Astrocyte (in vitro differentiated cells and primary cell): ENCODE measurements around the gene VPS50. TPM values are rescaled to one million over a fixed set of nuclear protein-coding genes. Genes with fewer than 3 reads are reported as not detected.

Experiments
- DNase-seq: peaks from one replicate; pipeline ENCODE4 v3.0.0-alpha.2; 2010; ENCODE audit warnings: low read depth
- FAIRE-seq: peaks from 2 replicates; lab custom pipeline; 2011; peaks lifted over from hg19 to GRCh38; lab: Jason Lieb, UNC
- H2AFZ ChIP-seq: 2 replicates; pipeline ENCODE4 v1.6.0; 2012; ENCODE audit warnings: low read depth, low read length, inconsistent platforms
- H3K27ac ChIP-seq: 2 replicates; pipeline ENCODE4 v1.5.1; 2011; ENCODE audit warnings: low read depth, low read length, inconsistent platforms
- H3K27me3 ChIP-seq: 2 replicates; pipeline ENCODE4 v1.6.0; 2011; ENCODE audit warnings: low read length, inconsistent platforms; ENCODE audit not compliant: insufficient read depth
- H3K36me3 ChIP-seq: 2 replicates; pipeline ENCODE4 v1.5.1; 2011; ENCODE audit warnings: low read length, inconsistent platforms; ENCODE audit not compliant: insufficient read depth
- H3K4me1 ChIP-seq: 2 replicates; pipeline ENCODE4 v1.5.1; 2011; ENCODE audit warnings: low read length, inconsistent platforms; ENCODE audit not compliant: insufficient read depth
- H3K4me2 ChIP-seq: 2 replicates; pipeline ENCODE4 v1.6.0; 2012; ENCODE audit warnings: low read length, inconsistent platforms
- H3K4me3 ChIP-seq: 2 replicates; pipeline ENCODE4 v1.5.1; 2011; ENCODE audit warnings: low read depth, mild to moderate bottlenecking, low read length, inconsistent platforms; ENCODE audit not compliant: insufficient read depth
- H3K79me2 ChIP-seq: 2 replicates; pipeline ENCODE4 v1.6.0; 2012; ENCODE audit warnings: mild to moderate bottlenecking, low read length, inconsistent platforms; ENCODE audit not compliant: insufficient read depth
- H3K9ac ChIP-seq: 2 replicates; pipeline ENCODE4 v1.6.0; 2012; ENCODE audit warnings: mild to moderate bottlenecking, low read length, inconsistent platforms
- H3K9me3 ChIP-seq: 2 replicates; pipeline ENCODE4 v1.5.1; 2012; ENCODE audit warnings: low read depth, mild to moderate bottlenecking, low read length, inconsistent platforms; ENCODE audit not compliant: insufficient read depth
- H4K20me1 ChIP-seq: 2 replicates; pipeline ENCODE4 v1.6.0; 2012; ENCODE audit warnings: low read length, inconsistent platforms; ENCODE audit not compliant: insufficient read depth
- H3K27ac Mint-ChIP-seq: one replicate; pipeline ENCODE4 v1.8.0; 2021; ENCODE audit warnings: mild to moderate bottlenecking, mixed read lengths; ENCODE audit not compliant: unreplicated experiment
- H3K27me3 Mint-ChIP-seq: one replicate; pipeline ENCODE4 v1.8.0; 2021; ENCODE audit warnings: low read depth, mixed read lengths; ENCODE audit not compliant: unreplicated experiment
- H3K36me3 Mint-ChIP-seq: one replicate; pipeline ENCODE4 v1.8.0; 2021; ENCODE audit warnings: low read depth, mixed read lengths; ENCODE audit not compliant: unreplicated experiment
- H3K4me1 Mint-ChIP-seq: one replicate; pipeline ENCODE4 v1.8.0; 2021; ENCODE audit warnings: low read depth, mixed read lengths; ENCODE audit not compliant: unreplicated experiment
- H3K4me3 Mint-ChIP-seq: one replicate; pipeline ENCODE4 v1.8.0; 2021; ENCODE audit warnings: mild to moderate bottlenecking, moderate library complexity, mixed read lengths; ENCODE audit not compliant: unreplicated experiment
- H3K9me3 Mint-ChIP-seq: one replicate; pipeline ENCODE4 v1.8.0; 2021; ENCODE audit warnings: mild to moderate bottlenecking, mixed read lengths; ENCODE audit not compliant: unreplicated experiment
- EZH2 ChIP-seq: IDR thresholded peaks from 2 replicates; pipeline ENCODE4 v1.6.1; 2012; ENCODE audit warnings: mild to moderate bottlenecking, low read length, inconsistent platforms; ENCODE audit not compliant: insufficient read depth
- total RNA-seq: library from RNA; stranded (reverse); gene quantifications from 2 replicates; pipeline ENCODE4 v1.2.1, GENCODE V29; 2021
- TF ChIP-seq, protein P1 (sequence below): IDR thresholded peaks from 2 replicates; pipeline ENCODE4 v1.5.1; 2011; ENCODE audit warnings: low read depth, mild to moderate bottlenecking, inconsistent platforms, low read length, moderate library complexity; ENCODE audit not compliant: insufficient read depth

Gene VPS50
- total RNA-seq, 1 donor from 2014 or later: 19.0 TPM

DNA sequence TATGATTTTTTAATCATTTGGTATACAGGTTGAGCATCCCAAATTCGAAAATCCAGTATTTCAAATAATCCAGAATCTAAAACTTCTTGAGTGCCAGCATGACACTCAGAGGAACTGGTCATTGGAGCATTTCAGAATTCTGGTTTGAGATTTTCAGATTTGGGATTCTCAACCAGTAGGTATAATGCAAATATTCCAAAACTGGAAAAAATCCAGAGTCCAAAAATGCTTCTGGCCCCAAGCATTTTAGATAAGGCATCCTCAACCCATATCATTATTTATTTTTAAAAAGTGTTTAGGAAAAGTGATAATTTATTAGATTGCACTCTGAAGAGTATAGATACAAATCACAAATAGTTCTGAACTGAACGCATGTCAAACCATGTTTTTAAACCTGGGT lies 120.7 kb downstream of the VPS50 start:
- Mint-ChIP-seq H3K36me3 (peaks cover 8% of the 10 kb centered on the region), H3K4me1 (no peaks in the 10 kb centered on the region), H3K27ac (no peak overlapping the region), H3K27me3 (no peaks in the 10 kb centered on the region), H3K9me3 (no peaks in the 10 kb centered on the region), H3K4me3 (no peak overlapping the region)
- Histone ChIP-seq H3K9me3 (no peaks in the 10 kb centered on the region), H4K20me1 (no peaks in the 10 kb centered on the region), H3K36me3 (no peaks in the 10 kb centered on the region), H3K27me3 (no peaks in the 10 kb centered on the region), H3K79me2 (no peaks in the 10 kb centered on the region), H3K27ac (no peak overlapping the region), H3K4me1 (no peaks in the 10 kb centered on the region), H3K4me3 (no peak overlapping the region), H3K4me2 (no peak overlapping the region), H2AFZ (no peak overlapping the region), H3K9ac (no peak overlapping the region)
- FAIRE-seq: no peak
- TF ChIP-seq, protein P1, sequence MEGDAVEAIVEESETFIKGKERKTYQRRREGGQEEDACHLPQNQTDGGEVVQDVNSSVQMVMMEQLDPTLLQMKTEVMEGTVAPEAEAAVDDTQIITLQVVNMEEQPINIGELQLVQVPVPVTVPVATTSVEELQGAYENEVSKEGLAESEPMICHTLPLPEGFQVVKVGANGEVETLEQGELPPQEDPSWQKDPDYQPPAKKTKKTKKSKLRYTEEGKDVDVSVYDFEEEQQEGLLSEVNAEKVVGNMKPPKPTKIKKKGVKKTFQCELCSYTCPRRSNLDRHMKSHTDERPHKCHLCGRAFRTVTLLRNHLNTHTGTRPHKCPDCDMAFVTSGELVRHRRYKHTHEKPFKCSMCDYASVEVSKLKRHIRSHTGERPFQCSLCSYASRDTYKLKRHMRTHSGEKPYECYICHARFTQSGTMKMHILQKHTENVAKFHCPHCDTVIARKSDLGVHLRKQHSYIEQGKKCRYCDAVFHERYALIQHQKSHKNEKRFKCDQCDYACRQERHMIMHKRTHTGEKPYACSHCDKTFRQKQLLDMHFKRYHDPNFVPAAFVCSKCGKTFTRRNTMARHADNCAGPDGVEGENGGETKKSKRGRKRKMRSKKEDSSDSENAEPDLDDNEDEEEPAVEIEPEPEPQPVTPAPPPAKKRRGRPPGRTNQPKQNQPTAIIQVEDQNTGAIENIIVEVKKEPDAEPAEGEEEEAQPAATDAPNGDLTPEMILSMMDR: no peak
- no peak for TF ChIP-seq EZH2
- no peak for DNase-seq

DNA sequence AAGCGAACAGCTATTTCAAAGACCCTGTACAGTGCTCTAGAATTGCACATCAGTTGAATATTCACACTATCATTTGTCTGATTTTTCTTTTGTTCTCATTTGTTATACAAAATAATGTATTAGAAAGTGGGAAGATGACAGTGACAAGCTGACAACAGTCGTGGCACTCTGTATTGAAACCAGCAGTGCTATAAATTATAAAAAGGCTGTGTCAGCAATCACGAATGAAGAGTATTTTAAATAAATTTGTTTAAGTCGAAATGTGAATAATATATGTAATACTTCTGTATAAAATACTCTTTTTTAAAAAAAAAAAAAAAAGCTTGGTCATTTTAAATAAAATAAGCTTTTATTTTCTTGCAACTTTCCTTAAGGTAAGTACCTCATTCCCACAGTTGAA lies 122.6 kb downstream of the VPS50 start:
- DNase-seq (no peak), FAIRE-seq (no peak)
- no peaks in the 10 kb centered on the region for H3K36me3 ChIP-seq
- peaks cover 4% of the 10 kb centered on the region for H3K36me3 Mint-ChIP-seq
- no peaks in the 10 kb centered on the region for H3K4me1 ChIP-seq
- TF ChIP-seq EZH2: no peak
- TF ChIP-seq, protein P1: no peak
- no peak overlapping the region for H3K27ac ChIP-seq
- H2AFZ ChIP-seq: no peak overlapping the region
- H3K9me3 Mint-ChIP-seq: no peaks in the 10 kb centered on the region
- H3K27me3 Mint-ChIP-seq: no peaks in the 10 kb centered on the region
- H3K4me1 Mint-ChIP-seq: no peaks in the 10 kb centered on the region
- H3K9me3 ChIP-seq: no peaks in the 10 kb centered on the region
- no peak overlapping the region for H3K4me3 ChIP-seq
- no peak overlapping the region for H3K4me3 Mint-ChIP-seq
- no peak overlapping the region for H3K9ac ChIP-seq
- no peaks in the 10 kb centered on the region for H3K27me3 ChIP-seq
- H3K4me2 ChIP-seq: no peak overlapping the region
- no peak overlapping the region for H3K27ac Mint-ChIP-seq
- no peaks in the 10 kb centered on the region for H4K20me1 ChIP-seq
- no peaks in the 10 kb centered on the region for H3K79me2 ChIP-seq

DNA sequence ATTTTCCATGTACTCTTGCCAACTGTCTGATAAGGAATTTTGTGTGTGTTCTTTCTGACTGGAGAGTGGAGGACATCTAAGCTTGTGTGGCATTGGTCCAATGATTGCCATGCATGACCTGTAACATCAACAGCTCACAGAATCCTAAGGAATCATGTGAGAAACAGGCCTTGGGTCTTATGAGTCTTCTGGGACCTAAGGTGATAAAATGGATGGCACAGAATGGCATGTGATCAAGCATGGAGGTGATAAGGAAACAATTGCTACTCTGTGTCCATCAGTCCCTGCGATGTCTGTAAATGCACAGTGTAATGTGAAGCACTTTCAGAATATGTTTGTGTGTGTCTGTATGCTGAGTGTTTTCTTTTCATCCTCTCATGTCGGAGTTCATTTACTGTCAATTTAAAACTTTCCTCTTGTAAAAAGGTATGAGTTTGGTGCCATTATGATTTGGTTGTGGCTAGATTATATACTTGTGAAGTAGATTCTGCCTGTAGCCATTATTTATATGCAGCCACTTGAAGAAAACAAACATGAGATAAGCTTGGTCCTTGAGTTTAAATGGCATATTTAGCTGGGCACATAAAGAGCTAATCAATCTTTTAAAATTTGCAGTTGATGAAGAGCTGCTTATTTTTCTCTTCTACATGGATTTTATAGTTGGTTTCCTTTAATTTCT lies 127.5 kb downstream of the VPS50 start:
- Mint-ChIP-seq H3K36me3 (peaks cover 2% of the 10 kb centered on the region), H3K4me3 (no peak overlapping the region), H3K27ac (no peak overlapping the region), H3K9me3 (no peaks in the 10 kb centered on the region), H3K27me3 (no peaks in the 10 kb centered on the region), H3K4me1 (no peaks in the 10 kb centered on the region)
- Histone ChIP-seq H3K4me3 (no peak overlapping the region), H3K36me3 (no peaks in the 10 kb centered on the region), H3K4me1 (no peaks in the 10 kb centered on the region), H3K9me3 (no peaks in the 10 kb centered on the region), H3K9ac (no peak overlapping the region), H2AFZ (no peak overlapping the region), H3K27ac (no peak overlapping the region), H3K79me2 (no peaks in the 10 kb centered on the region), H4K20me1 (no peaks in the 10 kb centered on the region), H3K4me2 (no peak overlapping the region), H3K27me3 (no peaks in the 10 kb centered on the region)
- TF ChIP-seq, protein P1: no peak
- no peak for TF ChIP-seq EZH2
- no peak for FAIRE-seq
- no peak for DNase-seq
